AG09319 (cell line): Measurements from ENCODE around the gene IBSP.
A peak's percentile ranks its signal among the peaks of the same experiment; 100 is the strongest.

ENCODE experiments used
- DNase-seq: peaks from one replicate; pipeline ENCODE4 v3.0.0-alpha.2; 2010; ENCODE audit warnings: low read depth; ENCODE audit errors: extremely low read depth
- TF ChIP-seq, protein P1 (sequence below): IDR thresholded peaks from 2 replicates; pipeline ENCODE4 v1.5.1; 2011; ENCODE audit warnings: low read depth, mild to moderate bottlenecking, inconsistent platforms, low read length, moderate library complexity

IBSP gene

DNA sequence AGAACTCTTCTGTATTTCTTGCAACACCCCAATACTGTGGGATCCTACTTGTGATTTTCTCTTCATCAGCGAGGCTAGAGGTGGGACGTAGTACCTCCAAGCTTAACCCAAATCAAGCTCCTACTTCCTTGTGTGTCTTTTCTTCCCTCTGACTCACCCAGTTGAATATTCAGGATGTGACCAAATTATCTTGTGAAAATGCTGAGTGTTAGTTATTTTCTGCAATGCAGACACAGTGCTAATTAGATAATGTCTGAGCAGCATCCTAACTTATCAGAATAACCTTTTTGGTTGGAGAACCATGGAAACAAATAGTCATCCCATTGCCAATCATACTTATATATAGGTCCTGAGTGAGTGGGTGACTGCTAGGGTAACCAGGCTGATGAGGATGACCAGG, 35.8 kb downstream of the IBSP start:
- TF ChIP-seq, protein P1, sequence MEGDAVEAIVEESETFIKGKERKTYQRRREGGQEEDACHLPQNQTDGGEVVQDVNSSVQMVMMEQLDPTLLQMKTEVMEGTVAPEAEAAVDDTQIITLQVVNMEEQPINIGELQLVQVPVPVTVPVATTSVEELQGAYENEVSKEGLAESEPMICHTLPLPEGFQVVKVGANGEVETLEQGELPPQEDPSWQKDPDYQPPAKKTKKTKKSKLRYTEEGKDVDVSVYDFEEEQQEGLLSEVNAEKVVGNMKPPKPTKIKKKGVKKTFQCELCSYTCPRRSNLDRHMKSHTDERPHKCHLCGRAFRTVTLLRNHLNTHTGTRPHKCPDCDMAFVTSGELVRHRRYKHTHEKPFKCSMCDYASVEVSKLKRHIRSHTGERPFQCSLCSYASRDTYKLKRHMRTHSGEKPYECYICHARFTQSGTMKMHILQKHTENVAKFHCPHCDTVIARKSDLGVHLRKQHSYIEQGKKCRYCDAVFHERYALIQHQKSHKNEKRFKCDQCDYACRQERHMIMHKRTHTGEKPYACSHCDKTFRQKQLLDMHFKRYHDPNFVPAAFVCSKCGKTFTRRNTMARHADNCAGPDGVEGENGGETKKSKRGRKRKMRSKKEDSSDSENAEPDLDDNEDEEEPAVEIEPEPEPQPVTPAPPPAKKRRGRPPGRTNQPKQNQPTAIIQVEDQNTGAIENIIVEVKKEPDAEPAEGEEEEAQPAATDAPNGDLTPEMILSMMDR = no peak
- DNase-seq = no peak

DNA sequence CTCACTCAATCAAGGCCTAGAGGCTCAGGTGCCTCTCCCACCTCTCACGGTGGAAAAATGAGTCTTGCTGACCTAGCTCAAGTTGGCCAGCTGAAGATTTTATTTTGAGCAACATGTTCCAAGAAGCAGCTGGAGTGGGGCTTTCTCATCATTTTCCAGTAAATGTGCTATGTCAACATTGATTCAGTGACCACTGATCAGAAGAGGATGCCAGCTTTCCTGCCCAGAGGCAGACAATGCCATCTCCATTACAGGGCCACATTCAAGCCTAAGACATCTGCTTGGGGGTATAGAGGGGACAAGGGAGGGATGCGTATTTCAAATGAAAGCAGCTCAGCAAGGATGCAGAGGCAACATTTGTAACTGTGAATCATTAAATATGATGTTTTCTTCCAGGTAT, 36.4 kb downstream of the IBSP start:
- DNase-seq = no peak
- TF ChIP-seq, protein P1 = no peak

DNA sequence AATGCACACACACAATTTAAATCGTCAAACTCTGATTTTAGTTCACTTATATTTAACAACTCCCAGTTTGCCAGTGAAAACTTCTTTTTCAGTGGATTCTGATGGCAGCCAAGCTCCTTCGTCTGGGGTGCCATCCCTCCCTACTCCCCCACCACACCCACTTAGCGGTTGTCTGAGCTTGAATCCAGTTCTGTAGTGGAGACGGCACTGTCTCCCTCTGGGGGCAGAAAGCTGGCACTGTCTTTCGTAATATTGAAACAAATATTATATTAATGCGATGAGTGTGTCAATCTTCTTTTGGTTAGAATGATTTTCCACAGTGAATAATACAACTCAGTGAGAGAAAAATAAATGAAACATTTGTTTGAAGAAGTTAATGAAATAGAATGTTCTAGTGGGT, 38.9 kb downstream of the IBSP start:
- TF ChIP-seq, protein P1 = no peak; the same call in 1 of the 2 replicates
- DNase-seq = no peak

DNA sequence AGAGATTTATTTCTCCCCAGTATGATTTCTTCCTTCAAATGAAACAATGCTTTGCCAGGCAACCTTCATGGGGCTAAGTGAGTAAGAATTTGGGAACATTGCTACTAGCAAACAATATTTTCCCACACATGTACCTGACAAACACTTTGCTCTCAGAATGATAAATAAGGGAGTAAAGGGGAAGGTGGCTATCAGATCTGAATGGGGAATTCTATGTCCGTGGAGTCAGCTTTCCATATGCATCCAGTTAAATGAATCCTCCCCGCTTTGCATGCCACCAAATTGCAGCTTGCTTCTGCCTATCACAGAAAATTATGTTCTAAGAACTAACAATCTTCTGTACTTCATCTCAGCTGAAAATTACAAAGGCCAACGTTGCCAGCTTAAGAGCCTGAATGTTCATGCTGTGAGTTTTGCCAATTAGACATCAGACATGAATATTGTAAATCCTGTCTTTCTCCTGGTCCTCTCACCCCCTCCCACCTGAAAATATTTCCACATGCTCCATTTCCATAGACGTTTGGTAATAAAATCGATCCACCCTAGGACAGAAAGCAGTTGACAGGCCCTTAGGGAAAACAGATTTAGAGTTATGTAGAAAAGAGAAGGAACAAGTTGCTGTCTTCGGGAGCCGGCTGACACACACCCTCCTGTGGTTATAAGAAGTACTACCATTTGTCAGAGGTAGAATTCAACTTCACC, 39.7 kb downstream of the IBSP start:
- no peak for DNase-seq
- TF ChIP-seq, protein P1 = peak; percentile 73

DNA sequence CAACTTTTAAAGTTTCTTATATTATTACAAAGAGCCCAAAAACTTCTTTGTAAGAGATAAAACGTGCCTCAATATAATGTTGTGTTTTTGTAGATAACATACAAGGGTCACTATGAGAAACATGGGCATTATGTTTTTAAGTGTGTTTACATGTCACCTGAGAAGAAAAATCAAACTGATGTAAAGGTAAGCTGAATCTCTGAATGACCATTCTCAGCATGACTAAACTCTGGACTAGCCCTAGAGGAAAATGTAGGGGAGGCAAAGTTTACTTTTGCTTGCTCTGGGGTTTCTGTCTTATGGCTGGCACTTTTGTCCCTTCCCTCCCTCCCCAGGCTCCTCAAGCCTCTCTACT, 40.2 kb downstream of the IBSP start:
- TF ChIP-seq, protein P1 = no peak
- DNase-seq = no peak

DNA sequence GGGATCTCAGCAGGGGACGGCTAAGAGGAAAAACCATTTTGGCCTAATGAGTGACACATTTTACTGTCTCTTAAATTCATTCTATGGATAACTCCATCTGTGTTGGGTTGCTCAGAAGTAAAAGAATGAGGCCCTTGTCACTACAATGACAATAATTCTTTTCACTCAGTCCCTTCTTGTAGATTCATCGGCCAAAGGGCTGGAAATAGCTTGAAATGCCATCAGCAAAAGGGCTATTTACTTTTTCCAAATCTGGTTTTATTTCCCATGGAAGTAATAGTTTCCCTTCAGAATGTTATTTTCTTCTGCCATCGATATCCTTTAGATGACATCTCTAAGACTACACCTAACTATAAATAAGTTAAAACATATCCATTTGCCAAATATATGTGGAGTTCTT, 40.8 kb downstream of the IBSP start:
- TF ChIP-seq, protein P1 = no peak
- no peak for DNase-seq

DNA sequence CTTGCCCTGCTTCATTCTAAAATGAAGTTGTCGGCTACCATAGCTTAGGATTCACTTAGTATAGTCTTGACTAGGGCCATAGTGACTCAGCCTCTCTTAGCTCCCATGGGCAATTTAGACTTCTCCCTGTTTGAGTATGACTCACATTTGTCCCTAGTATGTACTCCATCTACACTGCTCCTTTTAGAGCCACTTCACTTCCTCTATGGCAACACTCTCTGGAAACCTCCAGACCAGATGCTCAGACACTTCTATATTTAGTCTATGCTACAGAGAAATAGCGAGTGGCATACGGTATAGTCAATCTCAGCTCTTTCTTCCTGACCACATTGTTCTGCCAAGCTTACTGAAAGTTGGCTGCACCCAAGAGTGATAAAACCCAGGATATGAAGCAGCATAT, 44.6 kb downstream of the IBSP start:
- TF ChIP-seq, protein P1 = no peak
- no peak for DNase-seq
